HEK293T (cell line): ENCODE results near the gene ZNF74.
"Not testable (repeated sequence)": the region's sequence is repeated elsewhere in the genome, so short reads cannot be mapped to it uniquely, and the experiment has no call there.

Experiments
- ARNT ChIP-seq: fragments of 450-650 bp; IDR thresholded peaks from 2 replicates; pipeline ENCODE4 v1.6.1; 2017; ENCODE audit warnings: mild to moderate bottlenecking
- BHLHE40 ChIP-seq: fragments of 450-650 bp; IDR thresholded peaks from 2 replicates; pipeline ENCODE4 v1.6.1; 2016; ENCODE audit warnings: mild to moderate bottlenecking, moderate library complexity, borderline replicate concordance
- ELF4 ChIP-seq: fragments of 450-650 bp; IDR thresholded peaks from 2 replicates; pipeline ENCODE4 v1.6.1; 2017; ENCODE audit warnings: antibody characterized with exemption
- FOXA1 ChIP-seq: fragments of 450-650 bp; IDR thresholded peaks from 2 replicates; pipeline ENCODE4 v1.6.1; 2016; ENCODE audit warnings: mild to moderate bottlenecking
- HDGF ChIP-seq: fragments of 450-650 bp; IDR thresholded peaks from 2 replicates; pipeline ENCODE4 v1.6.1; 2017; ENCODE audit warnings: antibody characterized with exemption, borderline replicate concordance

DNA sequence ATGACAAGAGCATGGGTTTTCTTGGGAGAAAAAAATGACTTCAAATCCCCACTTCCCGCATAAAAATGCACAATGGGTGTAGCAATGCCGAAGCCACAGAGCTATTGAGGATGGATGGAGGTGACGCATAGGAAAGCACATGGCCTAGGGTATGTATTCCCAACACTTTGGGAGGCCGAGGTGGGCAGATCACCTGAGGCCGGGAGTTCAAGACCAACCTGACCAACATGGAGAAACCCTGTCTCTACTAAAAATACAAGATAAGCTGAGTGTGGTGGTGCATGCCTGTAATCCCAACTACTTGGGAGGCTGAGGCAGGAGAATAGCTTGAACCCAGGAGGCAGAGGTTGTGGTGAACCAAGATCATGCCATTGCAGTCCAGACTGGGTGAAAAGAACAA, 15.3 kb upstream of the ZNF74 start:
- TF ChIP-seq HDGF, ARNT, ELF4, FOXA1, BHLHE40: not testable (repeated sequence)
